Astrocyte (in vitro differentiated cells and primary cell): ENCODE data around the gene SLC6A7.

Experiments used
- EZH2 ChIP-seq: IDR thresholded peaks from 2 replicates; pipeline ENCODE4 v1.6.1; 2012; ENCODE audit warnings: mild to moderate bottlenecking, low read length, inconsistent platforms; ENCODE audit not compliant: insufficient read depth
- TF ChIP-seq, protein P1 (sequence below): IDR thresholded peaks from 2 replicates; pipeline ENCODE4 v1.5.1; 2011; ENCODE audit warnings: low read depth, mild to moderate bottlenecking, inconsistent platforms, low read length, moderate library complexity; ENCODE audit not compliant: insufficient read depth

DNA sequence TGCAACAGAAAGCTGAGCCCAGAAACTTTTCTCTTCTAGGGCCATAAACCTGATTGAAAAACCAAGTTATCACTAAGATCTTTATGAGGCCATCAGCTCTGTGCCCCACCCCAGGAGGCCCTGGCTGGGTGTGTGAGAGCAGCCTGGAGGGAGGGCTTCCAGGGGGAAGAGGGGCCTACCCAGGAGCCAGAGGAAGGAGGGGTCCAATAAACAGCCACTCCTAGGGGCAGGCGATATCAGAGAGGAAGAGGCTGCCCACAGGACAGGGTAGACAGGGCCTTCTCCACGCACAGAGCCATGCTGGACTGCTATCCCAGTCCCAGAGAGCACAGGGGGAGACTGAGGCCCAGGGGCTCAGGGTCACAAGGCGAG is 27.7 kb upstream of the SLC6A7 start:
- TF ChIP-seq, protein P1, sequence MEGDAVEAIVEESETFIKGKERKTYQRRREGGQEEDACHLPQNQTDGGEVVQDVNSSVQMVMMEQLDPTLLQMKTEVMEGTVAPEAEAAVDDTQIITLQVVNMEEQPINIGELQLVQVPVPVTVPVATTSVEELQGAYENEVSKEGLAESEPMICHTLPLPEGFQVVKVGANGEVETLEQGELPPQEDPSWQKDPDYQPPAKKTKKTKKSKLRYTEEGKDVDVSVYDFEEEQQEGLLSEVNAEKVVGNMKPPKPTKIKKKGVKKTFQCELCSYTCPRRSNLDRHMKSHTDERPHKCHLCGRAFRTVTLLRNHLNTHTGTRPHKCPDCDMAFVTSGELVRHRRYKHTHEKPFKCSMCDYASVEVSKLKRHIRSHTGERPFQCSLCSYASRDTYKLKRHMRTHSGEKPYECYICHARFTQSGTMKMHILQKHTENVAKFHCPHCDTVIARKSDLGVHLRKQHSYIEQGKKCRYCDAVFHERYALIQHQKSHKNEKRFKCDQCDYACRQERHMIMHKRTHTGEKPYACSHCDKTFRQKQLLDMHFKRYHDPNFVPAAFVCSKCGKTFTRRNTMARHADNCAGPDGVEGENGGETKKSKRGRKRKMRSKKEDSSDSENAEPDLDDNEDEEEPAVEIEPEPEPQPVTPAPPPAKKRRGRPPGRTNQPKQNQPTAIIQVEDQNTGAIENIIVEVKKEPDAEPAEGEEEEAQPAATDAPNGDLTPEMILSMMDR: no peak
- TF ChIP-seq EZH2: no peak
